Measurements from ENCODE around the gene OR5I1.

OR5I1 gene

GRCh38 chr11:55936300-55936699 is at the start of gene OR5I1:
OR5I1 (minus strand) TSS chr11:55936400; CDS start chr11:55936400, 0 bp downstream.
- CTCF ChIA-PET = no interaction called here
- POLR2A ChIA-PET (ENCODE audit: low non-redundant PET) = no interaction called here
- no peak within 1 kb of the TSS for H3K27ac ChIP-seq
- DNase-seq (ENCODE audit: low spot score) = no peak
- TF ChIP-seq CTCF (conservative IDR thresholded peaks at IDR 0.05; ENCODE audit: low read depth) = no peak

- H3K27ac ChIP-seq = no peak overlapping the region
- CTCF ChIA-PET = no interaction called here
- no peak for TF ChIP-seq CTCF (conservative IDR thresholded peaks at IDR 0.05; ENCODE audit: low read depth)
- POLR2A ChIA-PET (ENCODE audit: low non-redundant PET) = no interaction called here
- DNase-seq (ENCODE audit: low spot score) = no peak
Observed at GRCh38 chr11:55970935-55971334, 34.7 kb upstream of the OR5I1 start.

- ChIA-PET POLR2A (ENCODE audit: low non-redundant PET) (no interaction called here), CTCF (no interaction called here)
- no peak for DNase-seq (ENCODE audit: low spot score)
- H3K27ac ChIP-seq = no peak within 1 kb of the TSS
- TF ChIP-seq CTCF (conservative IDR thresholded peaks at IDR 0.05; ENCODE audit: low read depth) = no peak
Observed at GRCh38 chr11:55969845-55970244, 33.6 kb upstream of the OR5I1 start, which contains the start of gene OR10AG1. OR10AG1 (minus strand) TSS chr11:55969945; CDS start chr11:55969907, 38 bp downstream.

- DNase-seq (ENCODE audit: low spot score) = no peak
- no peak overlapping the region for H3K27ac ChIP-seq
- POLR2A ChIA-PET (ENCODE audit: low non-redundant PET) = no interaction called here
- no peak for TF ChIP-seq CTCF (conservative IDR thresholded peaks at IDR 0.05; ENCODE audit: low read depth)
- CTCF ChIA-PET = no interaction called here
Observed at GRCh38 chr11:55967914-55968313, 31.7 kb upstream of the OR5I1 start.

- ChIA-PET POLR2A (ENCODE audit: low non-redundant PET) (no interaction called here), CTCF (no interaction called here)
- H3K27ac ChIP-seq = no peak overlapping the region
- no peak for DNase-seq (ENCODE audit: low spot score)
- TF ChIP-seq CTCF (conservative IDR thresholded peaks at IDR 0.05; ENCODE audit: low read depth) = no peak
Observed at GRCh38 chr11:55966391-55966790, 30.2 kb upstream of the OR5I1 start.

GRCh38 chr11:55956521-55956920 is 20.3 kb upstream of the OR5I1 start:
- DNase-seq (ENCODE audit: low spot score) = no peak
- TF ChIP-seq CTCF (conservative IDR thresholded peaks at IDR 0.05; ENCODE audit: low read depth) = no peak
- no peak overlapping the region for H3K27ac ChIP-seq
- ChIA-PET CTCF (interaction anchor here (0.6 kb wide), 1 partner anchor 17 kb away, joined by 4 read pairs; no protein-coding TSS in a partner anchor), POLR2A (ENCODE audit: low non-redundant PET) (no interaction called here)

- POLR2A ChIA-PET (ENCODE audit: low non-redundant PET) = no interaction called here
- DNase-seq (ENCODE audit: low spot score) = no peak
- no peak for TF ChIP-seq CTCF (conservative IDR thresholded peaks at IDR 0.05; ENCODE audit: low read depth)
- no peak overlapping the region for H3K27ac ChIP-seq
- CTCF ChIA-PET = no interaction called here
Observed at GRCh38 chr11:55949330-55949729, 13.1 kb upstream of the OR5I1 start.

Data from RWPE1 (cell line).